CD4-positive, alpha-beta memory T cell (primary cell): ENCODE results near the gene ART3. TPM values are rescaled to one million over a fixed set of nuclear protein-coding genes. Genes with fewer than 3 reads are reported as not detected.
A peak's percentile ranks its signal among the peaks of the same experiment; 100 is the strongest.

Experiments
- CTCF ChIA-PET: fragments of 350-600 bp; sonication (Branson Sonifier 250); formaldehyde crosslinking; loops from one replicate; lab custom pipeline; 2021; ENCODE audit warnings: inconsistent platforms; ENCODE audit not compliant: partially characterized antibody; lab: Charles Lee
- POLR2A ChIA-PET: fragments of 350-600 bp; sonication (Branson Sonifier 250); formaldehyde crosslinking; loops from one replicate; lab custom pipeline; 2021; ENCODE audit not compliant: partially characterized antibody; lab: Charles Lee
- DNase-seq, 5 donors: peaks; one replicate each; pipeline versions ENCODE4 v3.0.0 to v3.0.0-alpha.2; 2020 to 2022; ENCODE audit warnings: mixed read lengths in 1 of 5
- H3K27ac ChIP-seq: one replicate; pipeline ENCODE4 v1.7.0; 2013; ENCODE audit warnings: low read depth, low read length
- H3K27me3 ChIP-seq: 2 replicates; pipeline ENCODE4 v1.7.0; 2013; ENCODE audit warnings: mild to moderate bottlenecking, low read length, moderate library complexity; ENCODE audit not compliant: insufficient read depth
- H3K36me3 ChIP-seq: 2 replicates; pipeline ENCODE4 v1.7.0; 2013; ENCODE audit warnings: mild to moderate bottlenecking, low read length, moderate library complexity; ENCODE audit not compliant: insufficient read depth
- H3K4me1 ChIP-seq: 2 replicates; pipeline ENCODE4 v1.7.0; 2013; ENCODE audit warnings: mild to moderate bottlenecking, low read length, moderate library complexity; ENCODE audit not compliant: insufficient read depth
- H3K4me3 ChIP-seq, 2 donors: one replicate each; pipeline ENCODE4 v1.7.0; 2013; ENCODE audit warnings: low read length in 2 of 2, mild to moderate bottlenecking in 1 of 2
- H3K9me3 ChIP-seq, 2 donors: one replicate each; pipeline ENCODE4 v1.7.0; 2013; ENCODE audit warnings: low read length in 2 of 2, control low read depth in 1 of 2; ENCODE audit not compliant: control insufficient read depth in 1 of 2
- H3K27ac Mint-ChIP-seq, 7 donors: one replicate each; pipeline ENCODE4 v1.8.0; 2020 to 2021; ENCODE audit warnings: mixed read lengths in 7 of 7, mild to moderate bottlenecking in 6 of 7, inconsistent platforms in 3 of 7, moderate library complexity in 3 of 7
- H3K27me3 Mint-ChIP-seq, 2 donors: one replicate each; pipeline ENCODE4 v1.8.0; 2020 to 2021; ENCODE audit warnings: mixed read lengths in 2 of 2
- H3K36me3 Mint-ChIP-seq, 2 donors: one replicate each; pipeline ENCODE4 v1.8.0; 2020 to 2021; ENCODE audit warnings: mixed read lengths in 2 of 2, inconsistent platforms in 1 of 2, mild to moderate bottlenecking in 1 of 2
- H3K4me1 Mint-ChIP-seq, 4 donors: one replicate each; pipeline ENCODE4 v1.8.0; 2020 to 2021; ENCODE audit warnings: mixed read lengths in 4 of 4, mild to moderate bottlenecking in 1 of 4
- H3K4me3 Mint-ChIP-seq, 8 donors: one replicate each; pipeline ENCODE4 v1.8.0; 2020 to 2021; ENCODE audit warnings: mixed read lengths in 8 of 8, mild to moderate bottlenecking in 7 of 8, moderate library complexity in 6 of 8, inconsistent platforms in 3 of 8
- H3K9me3 Mint-ChIP-seq, 8 donors: one replicate each; pipeline ENCODE4 v1.8.0; 2020 to 2021; ENCODE audit warnings: mixed read lengths in 8 of 8, mild to moderate bottlenecking in 5 of 8, inconsistent platforms in 3 of 8, moderate library complexity in 1 of 8
- intact Hi-C: fragments of 100-400 bp; cut with micrococcal nuclease; formaldehyde crosslinking; loops from one replicate; pipeline ENCODE4 v1.15.1; 2023
- polyA plus RNA-seq, 2 donors: library from polyadenylated mRNA; unstranded; fragments of 300-500 nt; fragmentation: Illumina TruSeq; gene quantifications; one replicate each; pipeline ENCODE4 v1.2.3, GENCODE V29; 2021
- total RNA-seq, 2 experiments: library from RNA; stranded (reverse); gene quantifications; one replicate each; pipeline ENCODE4 v1.2.3, GENCODE V29; 2021

ART3 gene
- total and polyA plus RNA-seq, 4 experiments from 2014 or later, result not detected

DNA sequence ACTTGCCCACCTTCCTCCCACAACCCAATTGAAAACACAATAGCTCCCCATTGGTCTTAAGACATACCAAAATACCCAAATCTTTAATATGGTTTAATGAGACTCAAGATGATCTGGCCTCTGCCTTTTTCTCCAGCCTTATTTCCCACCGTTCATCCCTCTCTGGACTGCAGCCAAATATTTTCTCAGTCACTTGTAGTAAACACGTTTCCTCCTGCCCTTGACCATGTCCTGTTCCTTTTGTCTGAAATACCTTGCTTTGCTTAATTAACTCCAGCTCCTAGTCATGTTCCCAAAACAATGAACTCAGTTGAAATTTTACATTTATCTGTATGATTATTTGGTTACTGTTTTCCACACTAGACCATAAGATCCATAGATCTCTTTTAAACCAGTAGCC is 82.1 kb downstream of the ART3 start:
- Mint-ChIP-seq H3K9me3 (peaks cover 0 to 19% (median 6%) of the 10 kb centered on the region in 8 donors), H3K27me3 (no peaks in the 10 kb centered on the region), H3K36me3 (peaks cover 17 to 22% of the 10 kb centered on the region in 2 donors), H3K27ac (peak overlapping the region in 2 of 7 donors; percentile 5 to 42), H3K4me1 (no peaks in the 10 kb centered on the region), H3K4me3 (no peak overlapping the region)
- intact Hi-C loops, result no loop called here
- Histone ChIP-seq H3K4me1 (no peaks in the 10 kb centered on the region), H3K27me3 (no peaks in the 10 kb centered on the region), H3K27ac (no peak overlapping the region), H3K4me3 (no peak overlapping the region), H3K9me3 (no peaks in the 10 kb centered on the region), H3K36me3 (peaks cover 6% of the 10 kb centered on the region)
- DNase-seq, result no peak
- POLR2A ChIA-PET, result no interaction called here
- CTCF ChIA-PET, result interaction anchor here (1.5 kb wide), 2 partner anchors 10 to 23 kb away, joined by 3 to 6 read pairs; no protein-coding TSS in a partner anchor

DNA sequence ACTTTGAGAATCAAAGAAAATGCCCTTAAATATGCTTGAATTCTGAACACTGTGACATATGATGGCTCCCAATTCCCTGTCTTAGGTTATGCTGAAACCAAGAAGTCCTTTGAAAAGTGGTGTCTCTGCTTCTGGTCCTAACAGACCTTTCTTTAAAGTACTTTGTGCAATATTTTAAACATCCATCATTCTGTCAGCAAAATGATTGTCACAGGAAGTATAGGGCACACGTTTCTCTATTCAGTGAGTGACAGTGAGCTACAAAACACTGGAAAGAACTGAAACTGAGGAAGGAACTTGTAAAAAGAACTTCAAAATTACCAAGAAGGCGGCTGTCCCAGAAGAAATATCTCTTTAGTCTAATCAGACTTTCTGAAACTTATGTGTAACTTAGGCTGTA is 85.8 kb downstream of the ART3 start:
- H3K4me3 Mint-ChIP-seq, result no peak overlapping the region
- no peak for DNase-seq
- H3K9me3 ChIP-seq, result no peaks in the 10 kb centered on the region
- peaks cover 40 to 42% of the 10 kb centered on the region in 2 donors for H3K36me3 Mint-ChIP-seq
- peaks cover 19% of the 10 kb centered on the region for H3K36me3 ChIP-seq
- ChIA-PET CTCF (interaction anchor here (0.9 kb wide), 1 partner anchor 20 kb away, joined by 5 read pairs; no protein-coding TSS in a partner anchor), POLR2A (no interaction called here)
- no peaks in the 10 kb centered on the region for H3K27me3 ChIP-seq
- H3K9me3 Mint-ChIP-seq, result peaks cover 0 to 10% (median under 1%) of the 10 kb centered on the region in 8 donors
- H3K27me3 Mint-ChIP-seq, result no peaks in the 10 kb centered on the region
- H3K4me3 ChIP-seq, result no peak overlapping the region
- no peak overlapping the region for H3K27ac ChIP-seq
- intact Hi-C loops, result no loop called here
- no peaks in the 10 kb centered on the region for H3K4me1 ChIP-seq
- H3K4me1 Mint-ChIP-seq, result no peaks in the 10 kb centered on the region
- peak overlapping the region in 1 of 7 donors; percentile 25 for H3K27ac Mint-ChIP-seq

Other genes starting within 250 kb of the ART3 start
- under 1 TPM; 0.36 to 0.41 TPM for gene PPEF2, start 172.3 kb upstream of the ART3 start, total RNA-seq
- gene PPEF2, start 172.3 kb upstream of the ART3 start, polyA plus RNA-seq, result not detected
- 10 to 100 TPM; 86.1 to 92.2 TPM for gene NAAA, start 133.7 kb upstream of the ART3 start, total RNA-seq
- 100 to 1,000 TPM; 115 to 141 TPM for gene NAAA, start 133.7 kb upstream of the ART3 start, polyA plus RNA-seq
- gene SDAD1, start 83.8 kb upstream of the ART3 start, total RNA-seq, result 10 to 100 TPM; 54.4 to 58.1 TPM
- 100 to 1,000 TPM in 1 of 2 donors, 10 to 100 TPM in 1; 40.9 to 102 TPM for gene SDAD1, start 83.8 kb upstream of the ART3 start, polyA plus RNA-seq
- gene CXCL9, start 67.2 kb upstream of the ART3 start, total RNA-seq, result 1 to 10 TPM in 1 of 2 experiments, under 1 TPM in 1; 0.58 to 1.4 TPM
- not detected for gene CXCL9, start 67.2 kb upstream of the ART3 start, polyA plus RNA-seq
- under 1 TPM; 0.39 to 0.76 TPM for gene CXCL10, start 51.2 kb upstream of the ART3 start, total RNA-seq
- under 1 TPM in 1 of 2 donors, not detected in 1; 0.42 TPM for gene CXCL10, start 51.2 kb upstream of the ART3 start, polyA plus RNA-seq
- not detected for gene CXCL11, start 38.6 kb upstream of the ART3 start, total RNA-seq
- not detected for gene CXCL11, start 38.6 kb upstream of the ART3 start, polyA plus RNA-seq
- gene NUP54, start 73.7 kb downstream of the ART3 start, total RNA-seq, result 10 to 100 TPM; 49.3 to 52.8 TPM
- 10 to 100 TPM; 37.8 to 39.3 TPM for gene NUP54, start 73.7 kb downstream of the ART3 start, polyA plus RNA-seq
- 10 to 100 TPM; 23.3 to 23.5 TPM for gene SCARB2, start 139.1 kb downstream of the ART3 start, total RNA-seq
- gene SCARB2, start 139.1 kb downstream of the ART3 start, polyA plus RNA-seq, result 10 to 100 TPM; 10.2 to 15.7 TPM
- gene FAM47E, start 177.0 kb downstream of the ART3 start, total RNA-seq, result under 1 TPM in 1 of 2 experiments, not detected in 1; 0.64 TPM
- under 1 TPM in 1 of 2 donors, not detected in 1; 0.18 TPM for gene FAM47E, start 177.0 kb downstream of the ART3 start, polyA plus RNA-seq
- 1 to 10 TPM; 3.6 to 3.8 TPM for gene STBD1, start 232.0 kb downstream of the ART3 start, total RNA-seq
- 1 to 10 TPM; 1.2 to 3.4 TPM for gene STBD1, start 232.0 kb downstream of the ART3 start, polyA plus RNA-seq